Upper lobe of right lung (tissue), 1 donor: ENCODE results near the gene BOLA1. TPM values are rescaled to one million over a fixed set of nuclear protein-coding genes. Genes with fewer than 3 reads are reported as not detected.

ENCODE experiments used
- ATAC-seq: fragments of 200-7000 bp; cut with Tn5 transposase; one replicate; pipeline ENCODE4 v1.9.1; 2020; ENCODE audit warnings: mild to moderate bottlenecking, moderate library complexity
- DNase-seq: peaks from one replicate; pipeline ENCODE4 v3.0.0-alpha.2; 2020
- H3K27ac ChIP-seq: fragments of 200-600 bp; one replicate; pipeline ENCODE4 v1.8.0; 2022
- H3K27me3 ChIP-seq: fragments of 200-600 bp; one replicate; pipeline ENCODE4 v1.8.0; 2022; ENCODE audit warnings: mild to moderate bottlenecking
- H3K36me3 ChIP-seq: fragments of 200-600 bp; one replicate; pipeline ENCODE4 v1.8.0; 2022
- H3K4me1 ChIP-seq: fragments of 200-600 bp; one replicate; pipeline ENCODE4 v1.8.0; 2022
- H3K4me3 ChIP-seq: fragments of 200-600 bp; one replicate; pipeline ENCODE4 v1.8.0; 2022; ENCODE audit warnings: mild to moderate bottlenecking
- H3K9me3 ChIP-seq: fragments of 200-600 bp; one replicate; pipeline ENCODE4 v1.8.0; 2022
- CTCF ChIP-seq: fragments of 200-600 bp; IDR thresholded peaks from one replicate; pipeline ENCODE4 v1.8.0; 2022; ENCODE audit warnings: antibody characterized with exemption
- intact Hi-C: fragments of 100-400 bp; cut with DNase I; formaldehyde crosslinking; loops from one replicate; pipeline ENCODE4 v1.11.0; 2022
- total RNA-seq: library from RNA; stranded (reverse); fragmentation: NEBNext Ultra II Directional; extraction: Animal tissue kit (Norgen Biotek cat#: 25700); gene quantifications from one replicate; pipeline ENCODE4 v1.2.1, GENCODE V29; 2021
- donor health status: DM: no; HTN: yes; CAD: no; lungs with severe emphysema.

Gene BOLA1
- total RNA-seq, 1 donor from 2014 or later = 16.5 TPM

- no peak for TF ChIP-seq CTCF
- peak overlapping the region; percentile 64 for H3K4me3 ChIP-seq
- H3K27me3 ChIP-seq = no peaks in the 10 kb centered on the region
- no peaks in the 10 kb centered on the region for H3K36me3 ChIP-seq
- peak overlapping the region; percentile 100 for H3K27ac ChIP-seq
- ATAC-seq (no peak), DNase-seq (no peak)
- intact Hi-C loops = no loop called here
- peaks cover 13% of the 10 kb centered on the region for H3K4me1 ChIP-seq
- H3K9me3 ChIP-seq = no peaks in the 10 kb centered on the region
Measured at GRCh38 chr1:149888999-149889289, 10.4 kb upstream of the BOLA1 start.

- intact Hi-C loops = no loop called here
- Histone ChIP-seq H3K4me1 (peaks cover 5% of the 10 kb centered on the region), H3K9me3 (no peaks in the 10 kb centered on the region), H3K4me3 (no peak overlapping the region), H3K36me3 (no peaks in the 10 kb centered on the region), H3K27me3 (no peaks in the 10 kb centered on the region), H3K27ac (no peak overlapping the region)
- TF ChIP-seq CTCF = no peak
- DNase-seq (no peak), ATAC-seq (no peak)
Measured at GRCh38 chr1:149896575-149896974, 2.8 kb upstream of the BOLA1 start.

GRCh38 chr1:149903836-149904491 is 4.6 kb downstream of the BOLA1 start:
- no peak for TF ChIP-seq CTCF
- H3K27me3 ChIP-seq = no peaks in the 10 kb centered on the region
- DNase-seq = no peak

GRCh38 chr1:149906570-149907075 is 7.3 kb downstream of the BOLA1 start:
- DNase-seq (no peak), ATAC-seq (no peak)
- intact Hi-C loops = no loop called here
- Histone ChIP-seq H3K27me3 (no peaks in the 10 kb centered on the region), H3K9me3 (no peaks in the 10 kb centered on the region), H3K4me3 (no peak overlapping the region), H3K4me1 (no peaks in the 10 kb centered on the region), H3K27ac (no peak overlapping the region), H3K36me3 (no peaks in the 10 kb centered on the region)
- no peak for TF ChIP-seq CTCF

More at GRCh38 chr1:149903836-149904491, 4.6 kb downstream of the BOLA1 start:
- intact Hi-C loops = no loop called here
- Histone ChIP-seq H3K27ac (no peak overlapping the region), H3K4me3 (no peak overlapping the region), H3K4me1 (peaks cover 5% of the 10 kb centered on the region), H3K36me3 (no peaks in the 10 kb centered on the region), H3K9me3 (no peaks in the 10 kb centered on the region)
- ATAC-seq = no peak

- Histone ChIP-seq H3K36me3 (no peaks in the 10 kb centered on the region), H3K27ac (no peak overlapping the region), H3K9me3 (no peaks in the 10 kb centered on the region), H3K27me3 (no peaks in the 10 kb centered on the region), H3K4me1 (peaks cover 14% of the 10 kb centered on the region), H3K4me3 (no peak overlapping the region)
- DNase-seq (no peak), ATAC-seq (no peak)
- intact Hi-C loops = no loop called here
- no peak for TF ChIP-seq CTCF
Measured at GRCh38 chr1:149914545-149914944, 15.2 kb downstream of the BOLA1 start.
